Parathyroid adenoma (tissue), 2 donors: ENCODE data around the gene RHD.

Experiments
- H2AFZ ChIP-seq: fragments of 300-600 bp; sonication (generic); one replicate; pipeline ENCODE4 v1.7.0; 2017; ENCODE audit warnings: antibody characterized with exemption, mild to moderate bottlenecking
- H3K27ac ChIP-seq: fragments of 300-600 bp; sonication (generic); one replicate; pipeline ENCODE4 v1.7.0; 2017
- H3K27me3 ChIP-seq: fragments of 300-600 bp; sonication (generic); one replicate; pipeline ENCODE4 v1.7.0; 2017; ENCODE audit warnings: low read length; ENCODE audit not compliant: control insufficient read depth, insufficient read depth
- H3K36me3 ChIP-seq: fragments of 300-600 bp; sonication (generic); one replicate; pipeline ENCODE4 v1.7.0; 2017; ENCODE audit warnings: low read length; ENCODE audit not compliant: control insufficient read depth, insufficient read depth
- H3K4me1 ChIP-seq: fragments of 300-600 bp; sonication (generic); one replicate; pipeline ENCODE4 v1.7.0; 2017; ENCODE audit warnings: control low read depth
- H3K4me2 ChIP-seq: fragments of 300-600 bp; sonication (generic); one replicate; pipeline ENCODE4 v1.7.0; 2017; ENCODE audit warnings: low read length
- H3K4me3 ChIP-seq: fragments of 300-600 bp; sonication (generic); one replicate; pipeline ENCODE4 v1.7.0; 2017; ENCODE audit warnings: low read depth, low read length
- H3K79me2 ChIP-seq: fragments of 300-600 bp; sonication (generic); one replicate; pipeline ENCODE4 v1.7.0; 2017; ENCODE audit warnings: control low read depth
- H3K9ac ChIP-seq: fragments of 300-600 bp; sonication (generic); one replicate; pipeline ENCODE4 v1.7.0; 2017; ENCODE audit warnings: mild to moderate bottlenecking
- H3K9me3 ChIP-seq: fragments of 300-600 bp; sonication (generic); one replicate; pipeline ENCODE4 v1.7.0; 2017; ENCODE audit warnings: low read length; ENCODE audit not compliant: control insufficient read depth
- CTCF ChIP-seq: fragments of 300-600 bp; sonication (generic); IDR thresholded peaks from one replicate; pipeline ENCODE4 v1.7.0; 2017; ENCODE audit warnings: antibody characterized with exemption, mild to moderate bottlenecking
- donor health status: primary hyperparathyroidism.

RHD gene

GRCh38 chr1:25245809-25246599 lies 26.3 kb upstream of the RHD start:
- H3K4me3 ChIP-seq = peak overlapping the region; percentile 99
- no peaks in the 10 kb centered on the region for H3K79me2 ChIP-seq
- no peaks in the 10 kb centered on the region for H3K9me3 ChIP-seq
- H3K9ac ChIP-seq = no peak overlapping the region
- TF ChIP-seq CTCF = no peak
- H3K27me3 ChIP-seq = no peaks in the 10 kb centered on the region
- H2AFZ ChIP-seq = no peak overlapping the region
- peak overlapping the region; percentile 96 for H3K4me2 ChIP-seq
- peak overlapping the region; percentile 97 for H3K27ac ChIP-seq
- H3K4me1 ChIP-seq = no peaks in the 10 kb centered on the region
- H3K36me3 ChIP-seq = no peaks in the 10 kb centered on the region

- H2AFZ ChIP-seq = peak overlapping the region; percentile 69
- H3K4me2 ChIP-seq = peak overlapping the region; percentile 96
- no peaks in the 10 kb centered on the region for H3K4me1 ChIP-seq
- H3K27ac ChIP-seq = peak overlapping the region; percentile 97
- no peaks in the 10 kb centered on the region for H3K9me3 ChIP-seq
- no peaks in the 10 kb centered on the region for H3K79me2 ChIP-seq
- no peak overlapping the region for H3K9ac ChIP-seq
- H3K4me3 ChIP-seq = peak overlapping the region; percentile 99
- H3K36me3 ChIP-seq = no peaks in the 10 kb centered on the region
- TF ChIP-seq CTCF = no peak
- no peaks in the 10 kb centered on the region for H3K27me3 ChIP-seq
Measured at GRCh38 chr1:25246600-25247023, 25.7 kb upstream of the RHD start.

GRCh38 chr1:25247024-25247828 lies 25.1 kb upstream of the RHD start, which contains the start of gene RSRP1:
Gene RSRP1, minus strand, starts transcription at chr1:25247454. Its CDS starts 491 bp downstream, at chr1:25246963.
- Histone ChIP-seq H3K4me3 (peak within 1 kb of the TSS; percentile 99), H3K27ac (peak within 1 kb of the TSS; percentile 97), H3K9ac (peak within 1 kb of the TSS; percentile 70), H3K4me2 (peak within 1 kb of the TSS; percentile 96), H3K79me2 (no peaks in the 10 kb centered on the region), H3K36me3 (no peaks in the 10 kb centered on the region), H2AFZ (peak within 1 kb of the TSS; percentile 69), H3K9me3 (no peaks in the 10 kb centered on the region), H3K4me1 (no peaks in the 10 kb centered on the region), H3K27me3 (no peaks in the 10 kb centered on the region)
- TF ChIP-seq CTCF = peak; percentile 18

GRCh38 chr1:25247829-25248754 lies 24.2 kb upstream of the RHD start:
- peak overlapping the region; percentile 99 for H3K4me3 ChIP-seq
- H3K9me3 ChIP-seq = no peaks in the 10 kb centered on the region
- no peaks in the 10 kb centered on the region for H3K36me3 ChIP-seq
- no peaks in the 10 kb centered on the region for H3K27me3 ChIP-seq
- H3K9ac ChIP-seq = no peak overlapping the region
- H2AFZ ChIP-seq = peak overlapping the region; percentile 69
- TF ChIP-seq CTCF = no peak
- no peaks in the 10 kb centered on the region for H3K79me2 ChIP-seq
- H3K27ac ChIP-seq = peak overlapping the region; percentile 97
- no peaks in the 10 kb centered on the region for H3K4me1 ChIP-seq
- peak overlapping the region; percentile 96 for H3K4me2 ChIP-seq
